Panc1 (cell line): ENCODE measurements around the gene FHIT. TPM values are rescaled to one million over a fixed set of nuclear protein-coding genes. Genes with fewer than 3 reads are reported as not detected.

Experiments
- ATAC-seq: fragments of 200-7000 bp; cut with Tn5 transposase; 2 replicates; pipeline ENCODE4 v1.9.1; 2020; ENCODE audit warnings: mild to moderate bottlenecking, moderate library complexity
- BruUV-seq: library from RNA; stranded (reverse); fragments of 400-500 nt; replicated peaks from 2 replicates; lab custom pipeline; 2021; lab: Mats Ljungman, UMichigan
- CTCF ChIA-PET: fragments of 300-600 bp; sonication (Branson Sonifier 250); formaldehyde crosslinking; loops from one replicate; lab custom pipeline; 2022; ENCODE audit warnings: antibody characterized with exemption; lab: Charles Lee
- POLR2A ChIA-PET: fragments of 300-600 bp; sonication (Branson Sonifier 250); formaldehyde crosslinking; loops from one replicate; lab custom pipeline; 2022; ENCODE audit warnings: antibody characterized with exemption; lab: Charles Lee
- DNase-seq: peaks from one replicate; pipeline ENCODE4 v3.0.0-alpha.2; 2010; ENCODE audit warnings: low read depth, low spot score
- H3K27ac ChIP-seq: 2 replicates; pipeline ENCODE4 v1.5.1; 2011; ENCODE audit warnings: mild to moderate bottlenecking, low read length, inconsistent platforms
- H3K27me3 ChIP-seq: fragments of 200-500 bp; sonication (Bioruptor generic); 2 replicates; pipeline ENCODE4 v1.6.0; 2014; ENCODE audit warnings: low read length, inconsistent platforms; ENCODE audit not compliant: control insufficient read depth, insufficient read depth
- H3K36me3 ChIP-seq: fragments of 200-500 bp; sonication (Bioruptor generic); 2 replicates; pipeline ENCODE4 v1.5.1; 2014; ENCODE audit warnings: inconsistent platforms, mild to moderate bottlenecking, low read length, moderate library complexity; ENCODE audit not compliant: control insufficient read depth, insufficient read depth
- H3K4me1 ChIP-seq: 2 replicates; pipeline ENCODE4 v1.5.1; 2011; ENCODE audit warnings: inconsistent platforms, mild to moderate bottlenecking, low read length, moderate library complexity; ENCODE audit not compliant: control insufficient read depth, insufficient read depth
- H3K4me3 ChIP-seq, 2 experiments: 2 replicates each; pipeline ENCODE4 v1.5.1; 2011 to 2012; ENCODE audit warnings: low read depth in 2 of 2, low read length in 2 of 2, mild to moderate bottlenecking in 2 of 2, inconsistent platforms in 1 of 2, moderate library complexity in 1 of 2
- H3K9me3 ChIP-seq: fragments of 200-500 bp; sonication (Bioruptor generic); 2 replicates; pipeline ENCODE4 v1.5.1; 2014; ENCODE audit warnings: low read depth, mild to moderate bottlenecking, inconsistent platforms, low read length, moderate library complexity; ENCODE audit not compliant: control insufficient read depth, insufficient read depth
- POLR2AphosphoS5 ChIP-seq: IDR thresholded peaks from 2 replicates; pipeline ENCODE4 v1.6.1; 2012; ENCODE audit warnings: mild to moderate bottlenecking, low read depth, low read length, moderate library complexity
- SIN3A ChIP-seq: IDR thresholded peaks from 2 replicates; pipeline ENCODE4 v1.6.1; 2012; ENCODE audit warnings: low read depth, mild to moderate bottlenecking, low read length, moderate library complexity, borderline replicate concordance; ENCODE audit not compliant: insufficient read depth
- TCF7L2 ChIP-seq: IDR thresholded peaks from 2 replicates; pipeline ENCODE4 v1.6.1; 2011; ENCODE audit warnings: mild to moderate bottlenecking, low read depth, low read length, inconsistent platforms
- in situ Hi-C: cut with HindIII; loops from 2 replicates; pipeline ENCODE4 v1.10.0; 2016; ENCODE audit warnings: low sequenced_read_pairs, low pct_unique_long_range_greater_than_20kb
- intact Hi-C: fragments of 100-400 bp; cut with micrococcal nuclease; formaldehyde crosslinking; loops from one replicate; pipeline ENCODE4 v1.10.0; 2022; ENCODE audit not compliant: unreplicated experiment
- total RNA-seq: library from RNA; stranded (reverse); gene quantifications from one replicate; pipeline ENCODE4 v1.2.1, GENCODE V29; 2021; ENCODE audit not compliant: unreplicated experiment
- TF ChIP-seq, protein P1 (sequence below): fragments of 450-650 bp; IDR thresholded peaks from 2 replicates; pipeline ENCODE4 v1.5.1; 2017; ENCODE audit warnings: mild to moderate bottlenecking
- TF ChIP-seq, protein P2 (sequence below), 2 experiments: IDR thresholded peaks; 2 replicates each; pipeline ENCODE4 v1.6.1; 2011 to 2012; ENCODE audit warnings: low read depth in 2 of 2, control low read depth in 1 of 2, low read length in 1 of 2, mild to moderate bottlenecking in 1 of 2, moderate library complexity in 1 of 2; ENCODE audit not compliant: insufficient read depth in 1 of 2

Gene FHIT
- total RNA-seq, 1 experiment from 2014 or later: 2.2 TPM

- DNase-seq: no peak
- Histone ChIP-seq H3K4me1 (no peaks in the 10 kb centered on the region), H3K9me3 (no peaks in the 10 kb centered on the region), H3K4me3 (no peak overlapping the region), H3K27ac (no peak overlapping the region), H3K27me3 (no peaks in the 10 kb centered on the region), H3K36me3 (no peaks in the 10 kb centered on the region)
- in situ Hi-C loops (no loop called here), intact Hi-C loops (no loop called here)
- no peak for TF ChIP-seq POLR2AphosphoS5
- TF ChIP-seq, protein P1, sequence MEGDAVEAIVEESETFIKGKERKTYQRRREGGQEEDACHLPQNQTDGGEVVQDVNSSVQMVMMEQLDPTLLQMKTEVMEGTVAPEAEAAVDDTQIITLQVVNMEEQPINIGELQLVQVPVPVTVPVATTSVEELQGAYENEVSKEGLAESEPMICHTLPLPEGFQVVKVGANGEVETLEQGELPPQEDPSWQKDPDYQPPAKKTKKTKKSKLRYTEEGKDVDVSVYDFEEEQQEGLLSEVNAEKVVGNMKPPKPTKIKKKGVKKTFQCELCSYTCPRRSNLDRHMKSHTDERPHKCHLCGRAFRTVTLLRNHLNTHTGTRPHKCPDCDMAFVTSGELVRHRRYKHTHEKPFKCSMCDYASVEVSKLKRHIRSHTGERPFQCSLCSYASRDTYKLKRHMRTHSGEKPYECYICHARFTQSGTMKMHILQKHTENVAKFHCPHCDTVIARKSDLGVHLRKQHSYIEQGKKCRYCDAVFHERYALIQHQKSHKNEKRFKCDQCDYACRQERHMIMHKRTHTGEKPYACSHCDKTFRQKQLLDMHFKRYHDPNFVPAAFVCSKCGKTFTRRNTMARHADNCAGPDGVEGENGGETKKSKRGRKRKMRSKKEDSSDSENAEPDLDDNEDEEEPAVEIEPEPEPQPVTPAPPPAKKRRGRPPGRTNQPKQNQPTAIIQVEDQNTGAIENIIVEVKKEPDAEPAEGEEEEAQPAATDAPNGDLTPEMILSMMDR: no peak
- TF ChIP-seq TCF7L2: no peak
- TF ChIP-seq, protein P2, sequence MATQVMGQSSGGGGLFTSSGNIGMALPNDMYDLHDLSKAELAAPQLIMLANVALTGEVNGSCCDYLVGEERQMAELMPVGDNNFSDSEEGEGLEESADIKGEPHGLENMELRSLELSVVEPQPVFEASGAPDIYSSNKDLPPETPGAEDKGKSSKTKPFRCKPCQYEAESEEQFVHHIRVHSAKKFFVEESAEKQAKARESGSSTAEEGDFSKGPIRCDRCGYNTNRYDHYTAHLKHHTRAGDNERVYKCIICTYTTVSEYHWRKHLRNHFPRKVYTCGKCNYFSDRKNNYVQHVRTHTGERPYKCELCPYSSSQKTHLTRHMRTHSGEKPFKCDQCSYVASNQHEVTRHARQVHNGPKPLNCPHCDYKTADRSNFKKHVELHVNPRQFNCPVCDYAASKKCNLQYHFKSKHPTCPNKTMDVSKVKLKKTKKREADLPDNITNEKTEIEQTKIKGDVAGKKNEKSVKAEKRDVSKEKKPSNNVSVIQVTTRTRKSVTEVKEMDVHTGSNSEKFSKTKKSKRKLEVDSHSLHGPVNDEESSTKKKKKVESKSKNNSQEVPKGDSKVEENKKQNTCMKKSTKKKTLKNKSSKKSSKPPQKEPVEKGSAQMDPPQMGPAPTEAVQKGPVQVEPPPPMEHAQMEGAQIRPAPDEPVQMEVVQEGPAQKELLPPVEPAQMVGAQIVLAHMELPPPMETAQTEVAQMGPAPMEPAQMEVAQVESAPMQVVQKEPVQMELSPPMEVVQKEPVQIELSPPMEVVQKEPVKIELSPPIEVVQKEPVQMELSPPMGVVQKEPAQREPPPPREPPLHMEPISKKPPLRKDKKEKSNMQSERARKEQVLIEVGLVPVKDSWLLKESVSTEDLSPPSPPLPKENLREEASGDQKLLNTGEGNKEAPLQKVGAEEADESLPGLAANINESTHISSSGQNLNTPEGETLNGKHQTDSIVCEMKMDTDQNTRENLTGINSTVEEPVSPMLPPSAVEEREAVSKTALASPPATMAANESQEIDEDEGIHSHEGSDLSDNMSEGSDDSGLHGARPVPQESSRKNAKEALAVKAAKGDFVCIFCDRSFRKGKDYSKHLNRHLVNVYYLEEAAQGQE (IDR thresholded peaks at IDR 0.05; ENCODE audit: insufficient read depth in 1 of 2, low read depth in 2 of 2, low read length in 1 of 2): no peak
- no TSS peak for BruUV-seq
- ChIA-PET CTCF (no interaction called here), POLR2A (no interaction called here)
- ATAC-seq: no peak
These were observed 824.1 kb downstream of the FHIT start for GRCh38 chr3:60427109-60427508.

DNA sequence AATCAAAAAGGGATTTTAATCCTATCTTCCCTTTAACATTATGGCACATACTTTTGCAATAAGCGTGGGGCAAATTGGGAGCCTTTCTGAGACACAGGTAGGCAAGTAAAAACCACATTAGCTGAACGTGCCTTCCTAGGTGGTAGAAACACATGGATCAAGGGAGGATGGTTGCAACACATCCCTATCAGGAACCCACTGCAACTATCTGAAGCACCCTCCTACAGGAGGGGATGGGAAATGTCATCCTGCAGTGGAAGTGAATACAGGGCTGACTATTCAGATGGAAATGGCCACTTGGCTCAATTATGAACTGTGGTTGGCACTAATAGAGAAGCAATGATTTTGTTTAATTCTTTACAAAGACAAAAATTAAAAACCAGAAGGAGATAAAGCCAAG, 826.3 kb downstream of the FHIT start:
- BruUV-seq: no TSS peak
- no peaks in the 10 kb centered on the region for H3K36me3 ChIP-seq
- no peaks in the 10 kb centered on the region for H3K9me3 ChIP-seq
- intact Hi-C loops (no loop called here), in situ Hi-C loops (no loop called here)
- H3K4me3 ChIP-seq: no peak overlapping the region
- TF ChIP-seq POLR2AphosphoS5 (no peak), TCF7L2 (no peak), SIN3A (no peak)
- TF ChIP-seq, protein P1: no peak
- TF ChIP-seq, protein P2 (IDR thresholded peaks at IDR 0.05; ENCODE audit: insufficient read depth in 1 of 2, low read depth in 2 of 2, low read length in 1 of 2): no peak
- no peaks in the 10 kb centered on the region for H3K4me1 ChIP-seq
- ATAC-seq: no peak
- ChIA-PET POLR2A (no interaction called here), CTCF (no interaction called here)
- no peaks in the 10 kb centered on the region for H3K27me3 ChIP-seq
- no peak for DNase-seq
- H3K27ac ChIP-seq: no peak overlapping the region
